Measurements from ENCODE around the gene GPC6.
"Not testable (repeated sequence)": the region's sequence is repeated elsewhere in the genome, so short reads cannot be mapped to it uniquely, and the experiment has no call there.

Gene GPC6

DNA sequence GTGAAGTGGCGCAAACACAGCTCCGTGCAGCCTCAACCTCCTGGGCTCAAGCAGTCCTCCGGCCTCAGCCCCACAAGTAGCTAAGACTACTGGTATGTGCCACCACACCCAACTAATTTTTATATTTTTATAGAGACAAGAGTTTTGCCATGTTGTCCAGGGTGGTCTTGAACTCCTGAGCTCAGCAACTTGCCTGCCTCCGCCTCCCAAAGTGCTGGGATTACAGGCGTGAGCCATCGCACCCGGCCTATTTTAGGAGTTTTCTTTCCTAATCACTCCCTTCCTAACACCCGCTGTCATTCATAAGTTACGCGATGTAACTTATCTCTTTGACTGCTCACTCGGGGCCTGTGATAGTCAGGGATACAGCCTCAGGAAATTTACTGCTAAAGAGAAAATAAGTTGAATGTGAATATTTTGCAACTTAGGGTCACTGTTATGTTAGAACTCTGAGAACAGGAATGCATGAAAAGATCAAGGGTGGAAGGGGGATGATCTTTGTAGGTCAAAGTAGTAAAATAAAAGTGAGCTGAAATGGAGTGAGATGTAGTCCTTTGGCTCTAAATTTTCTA is 1112.6 kb downstream of the GPC6 start:
- H3K9ac ChIP-seq (ENCODE audit: low read length): no peak overlapping the region
- H3K4me1 ChIP-seq (ENCODE audit: insufficient read depth, low read length, severe bottlenecking): no peaks in the 10 kb centered on the region
- no peaks in the 10 kb centered on the region for H4K20me1 ChIP-seq (ENCODE audit: insufficient read depth, low read length)
- no peaks in the 10 kb centered on the region for H3K9me3 ChIP-seq (ENCODE audit: low read length)
- no peak for TF ChIP-seq EZH2 (IDR thresholded peaks at IDR 0.05; ENCODE audit: borderline replicate concordance, low read length)
- TF ChIP-seq, protein P1, sequence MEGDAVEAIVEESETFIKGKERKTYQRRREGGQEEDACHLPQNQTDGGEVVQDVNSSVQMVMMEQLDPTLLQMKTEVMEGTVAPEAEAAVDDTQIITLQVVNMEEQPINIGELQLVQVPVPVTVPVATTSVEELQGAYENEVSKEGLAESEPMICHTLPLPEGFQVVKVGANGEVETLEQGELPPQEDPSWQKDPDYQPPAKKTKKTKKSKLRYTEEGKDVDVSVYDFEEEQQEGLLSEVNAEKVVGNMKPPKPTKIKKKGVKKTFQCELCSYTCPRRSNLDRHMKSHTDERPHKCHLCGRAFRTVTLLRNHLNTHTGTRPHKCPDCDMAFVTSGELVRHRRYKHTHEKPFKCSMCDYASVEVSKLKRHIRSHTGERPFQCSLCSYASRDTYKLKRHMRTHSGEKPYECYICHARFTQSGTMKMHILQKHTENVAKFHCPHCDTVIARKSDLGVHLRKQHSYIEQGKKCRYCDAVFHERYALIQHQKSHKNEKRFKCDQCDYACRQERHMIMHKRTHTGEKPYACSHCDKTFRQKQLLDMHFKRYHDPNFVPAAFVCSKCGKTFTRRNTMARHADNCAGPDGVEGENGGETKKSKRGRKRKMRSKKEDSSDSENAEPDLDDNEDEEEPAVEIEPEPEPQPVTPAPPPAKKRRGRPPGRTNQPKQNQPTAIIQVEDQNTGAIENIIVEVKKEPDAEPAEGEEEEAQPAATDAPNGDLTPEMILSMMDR (IDR thresholded peaks at IDR 0.05; ENCODE audit: low read length): no peak
- H3K4me2 ChIP-seq (ENCODE audit: low read length): no peak overlapping the region
- H3K36me3 ChIP-seq (ENCODE audit: insufficient read depth, low read length): no peaks in the 10 kb centered on the region
- no peak overlapping the region for H3K4me3 ChIP-seq (ENCODE audit: low read depth, low read length, poor library complexity, severe bottlenecking)
- no peaks in the 10 kb centered on the region for H3K79me2 ChIP-seq (ENCODE audit: insufficient read depth, low read length)
- H3K27me3 ChIP-seq (ENCODE audit: insufficient read depth, low read length): no peaks in the 10 kb centered on the region
- no peak overlapping the region for H2AFZ ChIP-seq (ENCODE audit: low read length)
- H3F3A ChIP-seq (ENCODE audit: insufficient read depth, low read length): no peaks in the 10 kb centered on the region
- H3K27ac ChIP-seq (ENCODE audit: low read depth, low read length, poor library complexity, severe bottlenecking): no peak overlapping the region
- no peaks in the 10 kb centered on the region for H3K9me2 ChIP-seq (ENCODE audit: low read depth, low read length)

GRCh38 chr13:94342436-94343242 is 1116.0 kb downstream of the GPC6 start:
- Histone ChIP-seq H3K9me2 (ENCODE audit: low read depth, low read length) (no peaks in the 10 kb centered on the region), H3K9ac (ENCODE audit: low read length) (no peak overlapping the region)

DNA sequence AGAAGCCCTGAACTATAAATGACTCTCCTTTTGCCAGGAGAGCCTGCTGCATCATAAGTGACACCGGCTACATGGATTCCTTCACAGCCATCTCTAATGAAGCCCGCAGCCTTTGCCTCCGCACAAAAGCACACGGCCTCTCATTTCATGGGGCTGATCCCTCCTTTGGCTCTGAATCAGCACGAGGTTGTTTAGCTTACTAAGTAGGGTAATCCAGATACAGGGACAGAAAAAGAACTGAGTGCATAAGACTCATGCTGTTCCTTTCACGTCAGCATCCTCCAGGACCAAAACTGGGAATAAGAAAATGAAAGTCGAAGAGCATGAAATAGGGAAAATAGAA is 1116.6 kb downstream of the GPC6 start:
- Histone ChIP-seq H3K79me2 (ENCODE audit: insufficient read depth, low read length) (no peaks in the 10 kb centered on the region), H3K9me3 (ENCODE audit: low read length) (no peaks in the 10 kb centered on the region), H3K27ac (ENCODE audit: low read depth, low read length, poor library complexity, severe bottlenecking) (no peak overlapping the region), H4K20me1 (ENCODE audit: insufficient read depth, low read length) (no peaks in the 10 kb centered on the region), H3K9ac (ENCODE audit: low read length) (no peak overlapping the region), H3F3A (ENCODE audit: insufficient read depth, low read length) (no peaks in the 10 kb centered on the region), H3K27me3 (ENCODE audit: insufficient read depth, low read length) (peaks cover 5% of the 10 kb centered on the region; the same call in 1 of the 2 replicates), H3K4me1 (ENCODE audit: insufficient read depth, low read length, severe bottlenecking) (no peaks in the 10 kb centered on the region), H3K9me2 (ENCODE audit: low read depth, low read length) (no peaks in the 10 kb centered on the region), H3K36me3 (ENCODE audit: insufficient read depth, low read length) (no peaks in the 10 kb centered on the region), H3K4me2 (ENCODE audit: low read length) (no peak overlapping the region), H3K4me3 (ENCODE audit: low read depth, low read length, poor library complexity, severe bottlenecking) (no peak overlapping the region), H2AFZ (ENCODE audit: low read length) (no peak overlapping the region)
- no peak for TF ChIP-seq EZH2 (IDR thresholded peaks at IDR 0.05; ENCODE audit: borderline replicate concordance, low read length)
- TF ChIP-seq, protein P1 (IDR thresholded peaks at IDR 0.05; ENCODE audit: low read length): no peak

More at GRCh38 chr13:94342436-94343242, 1116.0 kb downstream of the GPC6 start:
- Histone ChIP-seq H3K27ac (ENCODE audit: low read depth, low read length, poor library complexity, severe bottlenecking) (no peak overlapping the region), H3K4me2 (ENCODE audit: low read length) (no peak overlapping the region), H3K36me3 (ENCODE audit: insufficient read depth, low read length) (no peaks in the 10 kb centered on the region), H3K27me3 (ENCODE audit: insufficient read depth, low read length) (peaks cover 5% of the 10 kb centered on the region; the same call in 1 of the 2 replicates), H3F3A (ENCODE audit: insufficient read depth, low read length) (no peaks in the 10 kb centered on the region), H3K79me2 (ENCODE audit: insufficient read depth, low read length) (no peaks in the 10 kb centered on the region), H3K4me3 (ENCODE audit: low read depth, low read length, poor library complexity, severe bottlenecking) (no peak overlapping the region), H3K9me3 (ENCODE audit: low read length) (no peaks in the 10 kb centered on the region), H3K4me1 (ENCODE audit: insufficient read depth, low read length, severe bottlenecking) (no peaks in the 10 kb centered on the region), H2AFZ (ENCODE audit: low read length) (no peak overlapping the region), H4K20me1 (ENCODE audit: insufficient read depth, low read length) (no peaks in the 10 kb centered on the region)
- TF ChIP-seq, protein P1 (IDR thresholded peaks at IDR 0.05; ENCODE audit: low read length): no peak
- no peak for TF ChIP-seq EZH2 (IDR thresholded peaks at IDR 0.05; ENCODE audit: borderline replicate concordance, low read length)

- H3K9me3 ChIP-seq (ENCODE audit: low read length); H3K36me3 ChIP-seq (ENCODE audit: insufficient read depth, low read length); H2AFZ ChIP-seq (ENCODE audit: low read length); H3K79me2 ChIP-seq (ENCODE audit: insufficient read depth, low read length); H3K27me3 ChIP-seq (ENCODE audit: insufficient read depth, low read length); H4K20me1 ChIP-seq (ENCODE audit: insufficient read depth, low read length); H3K4me1 ChIP-seq (ENCODE audit: insufficient read depth, low read length, severe bottlenecking); H3F3A ChIP-seq (ENCODE audit: insufficient read depth, low read length); H3K27ac ChIP-seq (ENCODE audit: low read depth, low read length, poor library complexity, severe bottlenecking); H3K4me2 ChIP-seq (ENCODE audit: low read length); H3K4me3 ChIP-seq (ENCODE audit: low read depth, low read length, poor library complexity, severe bottlenecking); H3K9me2 ChIP-seq (ENCODE audit: low read depth, low read length); H3K9ac ChIP-seq (ENCODE audit: low read length): not testable (repeated sequence)
Observed at GRCh38 chr13:94343687-94344086, 1117.1 kb downstream of the GPC6 start.

Measured in OCI-LY1 (cell line).